IPS DF 4.7 (cell line): ENCODE data around the gene CES4A.
A peak's percentile ranks its signal among the peaks of the same experiment; 100 is the strongest.
"Not testable (repeated sequence)": the region's sequence is repeated elsewhere in the genome, so short reads cannot be mapped to it uniquely, and the experiment has no call there.

Source experiments
- DNase-seq: peaks from one replicate; pipeline ENCODE4 v3.0.0-alpha.2; 2013; ENCODE audit warnings: low spot score; ENCODE audit errors: extremely low read depth

Gene CES4A

DNA sequence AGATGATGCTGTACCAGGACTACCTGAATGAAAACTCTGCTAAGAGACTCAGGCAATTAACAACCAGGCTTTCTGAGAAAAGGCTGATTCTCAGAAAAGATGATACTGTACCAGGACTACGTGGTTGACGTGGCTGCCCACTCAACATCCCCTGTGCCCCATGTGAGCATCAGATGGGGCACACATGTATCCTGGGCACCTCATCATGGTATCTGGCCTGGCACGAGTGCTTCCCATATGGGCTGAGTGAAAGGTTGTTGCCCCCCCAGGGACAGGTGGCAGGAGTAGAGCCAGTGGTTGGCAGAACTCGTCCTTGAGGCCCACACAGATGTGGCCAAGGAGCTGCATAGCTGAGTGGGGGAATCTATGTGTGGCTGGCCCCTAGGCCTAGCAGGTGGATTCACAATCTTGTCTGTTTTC is 3.5 kb upstream of the CES4A start:
- DNase-seq: no peak

DNA sequence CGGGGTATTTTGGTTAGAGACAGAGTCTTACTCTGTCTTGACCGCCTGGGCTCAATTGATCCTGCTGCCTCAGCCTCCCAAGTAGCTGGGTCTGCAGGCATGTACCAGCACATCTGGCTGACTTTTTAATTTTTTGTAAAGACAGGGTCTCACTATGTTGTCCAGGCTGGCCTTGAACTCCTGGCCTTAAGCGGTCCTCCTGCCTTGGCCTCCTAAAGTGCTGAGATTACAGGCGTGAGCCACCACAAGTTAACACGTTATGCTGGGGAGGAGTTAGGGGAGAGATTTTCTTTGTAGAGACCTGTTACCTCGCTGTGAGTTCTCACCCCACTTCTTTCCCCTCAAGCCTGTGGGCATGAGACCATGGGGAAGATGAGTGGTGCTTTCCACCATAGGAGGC is 1.8 kb upstream of the CES4A start:
- no peak for DNase-seq

DNA sequence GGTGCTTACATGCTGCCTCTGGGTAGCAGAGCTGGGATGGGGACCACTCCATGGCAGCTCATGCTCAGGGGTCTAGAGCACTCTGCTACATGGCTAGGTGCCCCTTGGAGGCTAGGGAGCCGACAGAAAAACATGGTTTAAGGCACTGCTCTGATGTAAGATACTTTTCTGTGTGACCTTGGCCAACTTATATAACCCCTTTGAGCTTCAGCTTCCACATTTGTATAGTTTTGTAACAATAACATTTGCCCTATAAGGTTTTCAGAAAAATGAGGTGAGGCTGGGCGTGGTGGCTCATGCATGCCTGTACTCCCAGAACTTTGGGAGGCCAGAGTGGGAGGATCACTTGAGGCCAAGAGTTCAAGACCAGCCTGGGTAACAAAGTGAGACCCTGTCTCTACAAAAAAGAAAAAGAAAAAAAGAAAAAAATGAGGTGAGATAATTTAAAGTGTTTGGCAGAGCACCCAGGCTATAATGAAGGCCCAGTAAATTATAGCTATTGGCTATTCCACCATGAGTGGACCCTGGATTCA is 3.2 kb downstream of the CES4A start:
- DNase-seq: no peak

DNA sequence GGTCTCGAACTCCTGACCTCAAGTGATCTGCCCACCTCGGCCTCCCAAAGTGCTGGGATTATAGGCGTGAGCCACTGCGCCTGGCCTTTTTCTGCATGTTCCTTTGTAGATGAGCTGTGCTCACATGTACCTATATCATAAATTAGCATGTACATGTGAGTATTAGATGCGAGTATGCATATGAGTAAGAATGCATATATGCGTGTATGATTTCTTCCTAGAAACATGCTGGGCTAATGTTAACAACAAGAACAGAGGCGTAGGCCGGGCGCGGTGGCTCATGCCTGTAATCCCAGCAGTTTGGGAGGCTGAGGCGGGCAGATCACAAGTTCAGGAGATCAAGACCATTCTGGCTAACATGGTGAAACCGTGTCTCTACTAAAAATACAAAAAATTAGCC is 5.2 kb downstream of the CES4A start:
- DNase-seq: not testable (repeated sequence)

DNA sequence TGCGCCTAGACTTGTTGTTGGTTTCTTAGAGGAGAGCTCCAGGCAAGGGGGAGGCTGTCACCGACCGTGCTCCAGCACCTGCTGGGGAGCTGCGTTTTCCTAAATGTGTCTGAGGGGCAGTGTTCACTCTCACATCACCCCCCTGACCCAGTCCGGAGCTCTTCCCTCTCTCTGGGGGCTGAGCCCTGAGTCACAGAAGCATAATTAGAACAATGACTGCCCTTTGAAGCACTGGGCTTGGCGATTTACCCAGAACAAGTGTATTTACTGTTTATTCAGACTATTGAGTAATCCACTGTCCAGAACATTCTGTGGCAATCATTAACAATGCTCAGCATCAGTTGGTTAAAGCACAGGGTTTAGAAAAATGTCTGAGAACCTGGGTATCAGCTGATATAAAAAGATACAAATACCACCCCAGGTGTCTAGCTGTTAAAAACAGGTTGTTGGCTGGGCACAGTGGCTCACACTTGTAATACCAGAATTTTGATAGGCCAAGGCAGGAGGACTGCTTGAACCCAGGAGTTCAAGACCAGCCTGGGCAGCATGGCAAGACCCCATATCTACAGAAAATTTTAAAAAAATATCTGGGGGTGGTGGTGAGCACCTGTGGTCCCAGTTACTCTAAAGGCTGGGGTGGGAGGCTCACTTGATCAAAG is 8.1 kb downstream of the CES4A start:
- DNase-seq: no peak

DNA sequence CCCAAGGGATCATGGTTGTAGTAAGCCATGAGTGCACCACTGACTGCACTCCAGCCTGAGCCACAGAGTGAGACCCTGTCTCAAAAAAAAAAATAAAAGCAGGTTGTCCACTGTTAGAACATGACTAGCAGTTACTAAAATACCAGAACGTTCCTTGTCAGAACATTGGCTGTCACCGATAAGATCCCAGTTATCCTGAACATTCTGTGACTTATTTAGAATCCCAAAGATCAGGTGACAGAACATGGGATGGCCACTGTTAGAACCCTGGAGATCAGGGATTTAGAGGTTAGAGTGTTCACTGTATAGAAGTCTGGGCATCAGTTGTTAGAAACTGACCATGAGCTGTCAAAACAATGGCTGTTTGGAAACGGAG is 8.6 kb downstream of the CES4A start:
- DNase-seq: no peak

DNA sequence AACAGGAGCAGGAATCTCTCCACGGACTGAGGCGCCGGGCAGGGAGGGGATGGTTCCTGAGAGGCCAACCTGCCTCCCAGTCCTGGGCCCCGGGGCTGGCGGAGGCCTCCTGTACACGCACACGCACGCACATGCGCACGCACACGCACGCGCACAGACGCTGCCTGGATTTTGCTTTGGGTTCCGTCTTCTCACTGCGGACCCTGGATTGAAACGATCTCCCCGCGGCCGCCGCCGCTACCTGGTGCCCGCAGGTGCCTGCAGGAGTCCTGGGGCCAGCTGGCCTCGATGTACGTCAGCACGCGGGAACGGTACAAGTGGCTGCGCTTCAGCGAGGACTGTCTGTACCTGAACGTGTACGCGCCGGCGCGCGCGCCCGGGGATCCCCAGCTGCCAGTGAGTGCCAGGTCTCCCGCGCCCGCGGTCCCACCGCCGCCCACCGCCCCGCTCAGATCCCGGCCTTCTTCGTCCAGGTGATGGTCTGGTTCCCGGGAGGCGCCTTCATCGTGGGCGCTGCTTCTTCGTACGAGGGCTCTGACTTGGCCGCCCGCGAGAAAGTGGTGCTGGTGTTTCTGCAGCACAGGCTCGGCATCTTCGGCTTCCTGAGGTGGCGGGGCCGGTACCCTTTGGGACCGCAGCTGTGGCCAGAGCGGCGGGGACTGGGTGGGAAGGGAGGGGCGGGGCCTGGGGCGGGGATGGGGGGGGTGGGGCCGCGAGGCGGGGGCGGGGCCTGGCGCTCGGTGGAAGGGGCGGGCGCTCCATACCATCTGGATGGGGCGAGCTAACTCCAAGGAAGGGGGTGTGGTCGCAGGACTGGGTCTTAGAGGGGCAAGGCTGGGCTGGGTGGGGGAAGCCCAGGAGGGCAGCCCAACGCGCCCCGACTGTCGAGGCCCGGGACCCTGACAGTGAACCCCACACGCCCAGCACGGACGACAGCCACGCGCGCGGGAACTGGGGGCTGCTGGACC is 12.3 kb downstream of the CES4A start:
- no peak for DNase-seq

DNA sequence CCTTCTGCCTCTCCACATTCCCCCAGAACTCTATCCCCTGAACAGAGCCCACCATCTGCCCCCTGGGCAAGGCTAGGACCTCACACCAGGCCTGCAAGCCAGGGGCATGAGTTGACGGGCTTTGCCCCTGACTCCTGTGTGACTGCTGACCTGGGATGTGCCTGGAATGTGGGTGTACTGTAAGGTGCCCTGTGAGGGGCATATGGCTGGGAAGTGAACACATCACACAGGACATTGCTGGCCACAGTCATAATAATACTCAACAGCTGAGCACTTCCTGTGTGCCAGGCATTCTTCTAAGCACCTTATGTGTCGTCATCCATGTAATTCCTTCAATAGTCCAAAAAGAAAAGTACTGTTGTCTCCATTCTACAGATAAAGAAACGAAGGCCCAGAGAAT is 13.3 kb downstream of the CES4A start:
- no peak for DNase-seq

DNA sequence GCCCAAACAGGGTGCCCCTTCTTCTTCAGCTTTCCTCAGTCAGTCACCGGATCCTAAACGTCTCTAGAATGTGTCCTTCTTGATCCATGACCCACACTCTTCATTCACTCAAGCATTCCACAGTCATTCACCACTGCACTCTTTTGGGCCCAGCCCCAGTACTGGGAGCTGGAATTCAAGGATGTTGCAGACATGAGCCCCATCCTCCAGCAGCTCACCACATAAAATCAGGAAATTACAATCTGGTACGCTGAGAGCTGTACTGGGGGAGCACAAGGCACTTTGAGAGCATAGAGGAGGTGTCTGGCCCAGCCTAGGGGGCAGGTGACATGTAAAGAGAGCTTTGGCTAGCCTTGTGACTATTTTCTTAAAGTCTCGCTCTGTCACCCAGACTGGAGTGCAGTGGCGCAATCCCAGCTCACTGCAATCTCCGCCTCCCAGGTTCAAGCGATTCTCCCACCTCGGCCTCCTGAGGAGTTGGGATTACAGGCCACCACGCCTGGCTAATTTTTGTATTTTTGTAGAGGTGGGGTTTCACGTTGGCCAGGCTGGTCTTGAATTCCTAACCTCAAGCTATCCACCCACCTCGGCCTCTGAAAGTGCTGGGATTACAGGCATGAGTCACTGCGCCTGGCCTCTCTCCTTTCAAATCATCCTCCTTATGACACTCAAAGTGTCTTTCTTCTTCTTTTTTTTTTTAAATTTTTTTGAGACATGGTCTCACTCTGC is 18.7 kb downstream of the CES4A start:
- DNase-seq: no peak

DNA sequence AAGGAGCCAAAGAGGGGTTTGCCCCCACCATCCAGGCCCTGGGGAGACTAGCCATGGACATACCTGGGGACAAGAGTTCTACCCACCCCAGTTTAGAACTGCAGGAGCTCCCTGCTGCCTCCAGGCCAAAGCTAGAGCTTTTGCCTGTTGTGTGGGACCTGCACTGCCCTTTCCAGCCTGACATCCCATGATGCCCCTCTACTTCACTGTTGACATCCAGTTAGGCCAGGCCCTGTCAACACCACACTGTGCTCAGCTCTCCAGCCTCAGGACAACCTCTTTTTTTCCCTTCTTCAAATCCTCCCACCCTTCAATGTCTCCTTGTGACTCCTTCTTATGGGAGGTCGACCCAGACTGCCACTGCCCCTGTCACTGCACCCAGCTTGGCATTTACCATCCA is 20.8 kb downstream of the CES4A start:
- DNase-seq: no peak

DNA sequence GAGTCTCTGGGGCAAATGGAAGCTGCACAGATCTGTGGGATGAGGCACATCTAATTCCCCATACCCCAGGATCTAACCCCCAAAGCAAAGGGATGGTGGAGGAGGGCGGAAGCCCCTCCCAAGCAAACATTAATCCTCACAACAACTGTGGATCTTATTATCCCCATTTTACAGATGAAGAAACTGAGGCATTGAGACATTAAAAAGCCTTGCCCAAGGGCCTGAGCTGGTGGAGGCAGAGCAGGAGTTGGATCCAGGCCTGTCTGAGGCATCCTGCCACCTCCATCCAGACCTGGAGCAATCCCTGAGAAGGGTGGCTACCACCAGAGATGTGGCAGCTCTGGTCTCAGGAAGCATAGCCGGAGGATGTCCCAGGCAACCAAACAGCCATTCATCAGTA is 22.9 kb downstream of the CES4A start:
- DNase-seq: no peak

DNA sequence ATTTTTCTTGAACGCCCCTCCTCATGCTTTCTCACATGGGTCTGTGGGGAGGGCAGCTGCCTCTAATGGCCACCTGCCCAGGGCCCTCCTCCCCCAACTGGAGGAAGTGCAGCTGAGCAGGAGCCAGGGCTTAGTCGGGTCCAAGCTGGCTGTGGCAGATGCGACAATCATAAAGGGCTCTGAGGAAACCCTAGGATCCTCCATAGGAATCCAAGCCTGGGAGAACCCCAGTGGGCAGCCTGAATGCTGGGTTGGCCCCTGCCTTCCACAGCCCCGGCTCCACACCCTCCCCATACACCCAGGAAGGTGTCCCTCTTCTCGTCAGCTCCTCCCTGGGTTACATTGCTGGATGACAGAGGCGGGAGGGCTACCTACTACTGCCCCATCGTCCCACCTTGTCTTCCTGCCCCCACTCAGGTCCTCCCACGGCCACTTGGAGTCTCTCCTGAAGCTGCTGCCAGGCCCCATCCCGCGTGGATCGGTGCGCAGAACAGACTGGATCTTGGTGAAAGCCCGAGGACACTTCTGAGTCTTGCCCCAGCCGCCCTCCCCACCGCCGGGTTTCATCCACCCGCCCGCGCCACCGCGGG is 24.9 kb downstream of the CES4A start:
- DNase-seq: no peak

DNA sequence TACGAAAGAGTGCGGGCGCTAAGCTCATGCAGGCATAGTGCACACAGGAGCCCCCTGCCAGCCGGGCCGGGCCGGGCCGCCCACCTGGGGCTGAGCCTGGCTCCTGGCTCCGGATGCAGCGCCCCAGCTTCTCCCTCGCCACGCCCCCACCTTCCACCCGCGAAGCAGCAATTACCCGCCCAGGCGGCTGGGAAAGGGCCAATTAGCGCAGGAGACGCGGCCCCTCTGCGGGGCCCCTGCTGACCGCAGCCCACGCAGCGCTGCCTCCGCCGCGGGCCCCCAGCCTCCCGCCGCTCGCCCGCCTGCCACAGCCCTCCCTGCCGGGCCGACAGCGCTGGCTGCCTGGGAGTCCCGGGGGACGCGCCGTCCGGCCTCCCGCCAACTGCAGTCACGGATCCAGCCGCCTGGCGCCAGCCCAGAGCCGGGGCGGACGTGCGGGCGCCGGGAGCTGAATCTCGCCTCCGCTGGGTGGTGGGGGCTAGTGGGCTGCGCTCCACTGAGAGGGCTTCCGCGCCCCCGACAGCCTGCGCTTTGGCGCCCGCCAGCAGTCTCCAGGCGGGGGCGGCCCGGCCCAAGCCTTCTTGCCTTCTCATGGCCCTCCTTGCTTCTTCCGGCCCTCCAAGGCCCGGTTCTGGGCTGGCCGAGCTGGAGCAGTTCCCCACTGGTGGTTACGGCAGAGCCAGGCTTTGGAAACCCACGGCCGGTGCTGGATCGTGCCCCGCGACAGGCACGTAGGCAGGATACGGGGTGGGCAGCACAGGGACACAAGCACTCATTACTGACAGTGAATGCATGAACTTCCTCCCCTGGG is 25.6 kb downstream of the CES4A start:
- no peak for DNase-seq

DNA sequence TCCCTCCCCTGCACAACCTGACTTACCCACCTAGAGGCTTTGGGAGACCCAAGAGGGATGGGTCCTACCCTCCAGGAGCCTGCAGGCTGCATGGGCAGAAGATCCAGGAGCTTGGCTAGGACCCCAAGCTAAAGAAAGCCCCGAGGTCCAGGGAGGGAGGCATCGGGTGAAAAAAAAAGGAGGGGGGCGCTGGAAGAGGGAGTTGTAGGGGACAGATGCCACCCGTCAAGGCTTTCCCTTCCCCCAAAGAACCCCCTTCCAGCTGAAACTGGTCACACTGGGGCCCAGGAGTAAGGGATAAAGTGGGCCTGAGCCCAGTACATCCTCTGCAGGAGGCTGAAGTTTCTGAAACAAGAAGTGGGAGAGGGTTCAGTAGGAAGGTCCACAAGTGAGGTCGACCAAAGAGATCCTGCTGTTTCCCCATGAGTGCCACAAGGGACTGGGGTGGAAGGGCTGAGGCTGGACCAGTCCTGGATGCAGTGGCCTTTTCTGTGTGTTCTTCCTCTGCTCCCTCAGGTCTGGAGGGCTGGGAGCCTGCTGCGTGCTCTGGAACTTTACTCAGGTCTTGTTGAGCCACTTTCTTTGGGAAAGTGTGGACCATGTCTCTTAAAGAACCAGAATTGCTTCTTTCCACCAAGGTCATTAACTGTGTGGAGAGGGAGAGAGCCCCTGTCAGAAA is 26.4 kb downstream of the CES4A start:
- DNase-seq: no peak

DNA sequence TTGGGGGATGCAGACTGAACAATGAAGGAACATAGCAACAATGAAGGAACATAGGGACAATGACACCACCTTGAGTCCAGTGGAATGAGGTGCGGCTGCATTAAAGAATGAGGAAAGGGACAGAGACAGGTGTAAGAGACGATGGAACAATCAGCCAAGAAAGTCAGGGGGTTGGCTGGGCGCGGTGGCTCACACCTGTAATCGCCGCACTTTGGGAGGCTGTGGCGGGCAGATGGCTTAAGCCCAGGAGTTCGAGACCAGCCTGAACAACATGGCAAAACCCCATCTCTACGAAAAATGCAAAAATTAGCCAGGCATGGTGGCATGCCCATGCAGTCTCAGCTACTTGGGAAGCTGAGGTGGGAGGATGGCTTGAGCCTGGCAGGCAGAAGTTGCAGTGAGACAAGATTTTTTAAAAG is 26.9 kb downstream of the CES4A start:
- no peak for DNase-seq

DNA sequence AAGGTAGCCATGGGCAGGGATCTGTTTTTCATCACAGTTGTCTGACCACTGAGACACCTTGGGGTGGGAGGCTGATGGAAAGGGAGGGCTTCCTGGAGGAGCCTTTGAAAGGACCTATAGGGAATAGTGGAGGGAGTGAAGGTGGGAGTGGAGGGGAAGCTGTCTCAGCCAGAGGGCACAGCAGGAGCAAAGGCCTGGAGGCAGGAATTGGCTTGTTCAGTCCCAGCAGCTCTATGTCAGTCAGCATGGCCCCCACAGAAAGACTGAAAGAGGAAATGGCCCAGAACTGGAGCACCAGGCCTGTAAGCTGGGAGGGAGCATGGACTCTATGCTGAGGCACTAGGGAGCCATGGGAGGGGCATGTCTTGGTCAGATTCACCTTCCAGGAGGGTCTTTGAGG is 27.8 kb downstream of the CES4A start:
- DNase-seq: no peak

DNA sequence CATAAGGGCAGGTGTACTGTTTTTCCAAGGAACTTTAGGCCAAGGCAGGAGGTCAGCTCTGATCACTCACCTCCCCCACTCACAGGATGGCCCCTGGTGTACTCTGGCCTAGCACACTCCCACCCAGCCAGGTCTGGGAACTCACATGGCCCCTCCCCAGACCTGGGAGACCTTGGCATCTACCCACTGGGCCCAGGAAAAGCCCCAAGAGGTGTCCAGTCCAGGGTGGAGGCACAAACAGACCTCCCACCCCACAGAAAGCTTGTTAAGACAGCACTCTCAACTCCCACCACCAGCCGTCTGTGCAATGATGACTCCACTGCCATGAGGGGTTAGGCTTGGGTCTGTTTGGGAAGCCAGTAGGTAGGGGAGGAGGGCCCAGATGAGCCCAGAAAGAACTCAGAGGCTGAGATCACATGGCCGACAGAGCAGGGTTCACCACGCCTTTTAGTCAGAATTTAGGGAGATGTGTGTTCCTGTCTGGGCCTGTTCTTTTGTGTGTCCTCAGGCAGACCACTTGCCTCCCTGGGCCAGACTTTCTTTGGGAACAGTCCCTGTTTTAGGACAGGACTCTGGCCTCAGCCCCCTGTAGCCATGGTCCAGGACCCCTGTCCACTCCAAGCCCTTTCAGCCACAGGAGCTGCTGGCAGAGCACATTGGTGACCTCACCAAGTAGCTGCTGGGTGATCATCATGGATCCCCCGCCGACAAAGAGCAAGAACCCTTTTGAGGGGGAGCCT is 28.5 kb downstream of the CES4A start:
- no peak for DNase-seq

DNA sequence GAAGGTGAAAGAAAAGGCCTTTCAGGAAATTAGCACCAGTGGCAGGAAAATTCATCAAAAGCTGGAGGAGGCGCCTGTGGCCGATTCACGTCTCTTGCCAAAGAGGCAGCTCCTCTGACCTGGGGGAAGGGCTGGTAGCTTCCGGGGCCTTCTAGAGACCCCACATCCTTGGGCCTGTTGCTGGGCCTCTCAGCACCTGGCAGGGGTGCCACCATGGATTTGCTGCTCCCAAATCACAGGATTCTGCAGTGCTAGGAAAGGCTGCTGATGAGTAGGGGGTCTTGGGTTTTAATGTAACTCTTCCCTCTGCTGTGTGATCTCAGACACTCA is 29.0 kb downstream of the CES4A start:
- DNase-seq: no peak

DNA sequence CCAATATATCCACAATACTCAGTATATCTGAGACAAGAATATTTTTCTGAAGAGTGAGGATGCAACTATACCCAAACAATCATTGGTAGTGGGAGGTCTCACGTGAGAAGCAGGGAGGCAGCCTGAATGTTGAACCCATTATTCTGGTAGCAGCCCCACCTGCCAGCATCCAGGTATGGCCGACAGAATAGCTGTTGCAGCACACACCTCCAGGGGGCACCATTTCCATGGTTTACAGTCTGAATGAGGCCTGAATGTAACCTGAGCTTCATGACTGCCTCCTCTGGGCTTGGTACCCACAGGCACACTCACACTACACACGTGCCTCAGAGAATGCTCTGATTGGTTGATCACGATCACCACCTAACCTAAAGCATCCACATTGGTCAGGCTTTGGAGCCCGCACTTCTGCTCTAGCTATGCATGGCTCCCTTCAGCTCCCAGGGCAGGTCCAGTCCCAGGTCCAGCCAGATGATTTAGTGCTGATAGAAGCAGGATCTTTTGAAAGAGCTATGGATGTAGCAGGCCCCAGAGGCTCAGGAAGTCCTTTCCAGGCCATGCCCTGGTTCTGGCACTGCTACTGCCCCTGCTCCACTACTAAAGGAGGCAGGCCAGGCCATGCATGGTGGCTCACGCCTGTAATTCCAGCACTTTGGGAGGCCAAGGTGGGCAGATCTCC is 29.6 kb downstream of the CES4A start:
- DNase-seq: peak; percentile 98
